Testis (tissue), 3 donors: ENCODE results near the gene WWC1. TPM values are rescaled to one million over a fixed set of nuclear protein-coding genes. Genes with fewer than 3 reads are reported as not detected.

Experiments
- DNase-seq: peaks from one replicate; pipeline ENCODE4 v3.0.0-alpha.2; 2019
- H3K27ac ChIP-seq, 2 donors: fragments of 200-600 bp; sonication (generic); one replicate each; pipeline ENCODE4 v1.5.1; 2019
- H3K27me3 ChIP-seq: fragments of 200-600 bp; sonication (generic); one replicate; pipeline ENCODE4 v1.5.1; 2019
- H3K36me3 ChIP-seq: fragments of 200-600 bp; sonication (generic); one replicate; pipeline ENCODE4 v1.5.1; 2017; ENCODE audit warnings: low read depth; ENCODE audit errors: missing control alignments
- H3K4me1 ChIP-seq: fragments of 200-600 bp; sonication (generic); one replicate; pipeline ENCODE4 v1.5.1; 2019
- H3K4me3 ChIP-seq, 2 donors: fragments of 200-600 bp; sonication (generic); one replicate each; pipeline ENCODE4 v1.5.1; 2017 to 2019
- H3K9me3 ChIP-seq: fragments of 200-600 bp; sonication (generic); one replicate; pipeline ENCODE4 v1.5.1; 2017
- CTCF ChIP-seq, 3 experiments: fragments of 450-650 bp in 2 of 3; fragments of 200-600 bp in 1 of 3; sonication (generic) in 1 of 3; IDR thresholded peaks; one replicate each; pipeline ENCODE4 v1.5.1; 2016 to 2019; ENCODE audit warnings: antibody characterized with exemption in 3 of 3, mild to moderate bottlenecking in 2 of 3, moderate library complexity in 1 of 3
- POLR2A ChIP-seq: fragments of 450-650 bp; IDR thresholded peaks from one replicate; pipeline ENCODE4 v1.6.1; 2017; ENCODE audit warnings: antibody characterized with exemption, mild to moderate bottlenecking, moderate library complexity
- WGBS, 2 donors: methylation state at CpG; one replicate each; pipeline ENCODE4 v1.1.5; 2018; 5-methylcytosine and 5-hydroxymethylcytosine counted together
- intact Hi-C: fragments of 100-400 bp; cut with DNase I; formaldehyde crosslinking; loops from one replicate; pipeline ENCODE4 v1.15.1; 2023; ENCODE audit warnings: low total_unique reads
- polyA plus RNA-seq: library from polyadenylated mRNA; stranded (reverse); fragments of 350-450 nt; fragmentation: Illumina TruSeq; extraction: RNeasy Lipid Tissue Mini Kit (QIAGEN cat#74804); gene quantifications from one replicate; pipeline ENCODE4 v1.2.3, GENCODE V29; 2014; ENCODE audit warnings: low read depth, low replicate concordance; ENCODE audit not compliant: insufficient read depth
- total RNA-seq, 2 donors: library from RNA; depleted of rRNA; stranded (reverse); fragments of >200 nt; gene quantifications; one replicate each; pipeline ENCODE4 v1.2.3, GENCODE V29; 2016

The WWC1 gene
- total and polyA plus RNA-seq, 3 donors from 2014 or later: 3.7 to 6.0 (median 5.6) TPM

DNA sequence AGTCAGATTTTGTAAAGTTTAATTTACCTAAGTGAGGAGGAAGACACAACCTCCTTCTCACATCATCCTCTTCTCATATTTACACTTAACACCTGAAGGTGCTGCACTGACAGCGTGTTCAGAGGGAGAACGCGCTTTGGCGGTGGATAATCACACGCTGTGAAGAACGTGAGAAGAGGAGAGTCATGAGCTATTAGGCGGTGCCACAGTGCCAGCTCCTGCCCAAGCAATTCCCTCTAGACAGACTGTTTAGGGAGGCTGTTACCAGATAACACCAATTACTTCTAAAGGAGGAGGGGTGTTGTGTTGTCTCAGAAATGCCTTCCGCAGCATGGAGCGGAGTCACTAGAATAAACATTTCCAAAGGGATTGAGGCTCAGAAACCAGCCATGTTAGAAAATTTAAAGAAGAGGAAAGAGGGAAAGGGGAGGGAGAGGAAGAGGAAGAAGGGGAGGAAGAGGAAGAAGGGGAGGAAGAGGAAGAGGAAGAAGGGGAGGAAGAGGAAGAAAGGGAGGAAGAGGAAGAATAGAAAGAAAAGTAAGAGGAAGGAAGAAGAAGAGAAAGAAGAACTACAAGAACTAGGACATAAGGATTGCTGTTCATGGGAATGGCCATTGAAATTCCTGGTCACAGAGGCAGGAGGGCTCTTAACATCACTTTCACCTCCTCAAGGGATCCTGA is 37.3 kb upstream of the WWC1 start:
- no peak for DNase-seq
- Histone ChIP-seq H3K27me3 (no peaks in the 10 kb centered on the region), H3K4me1 (no peaks in the 10 kb centered on the region), H3K9me3 (no peaks in the 10 kb centered on the region), H3K27ac (no peak overlapping the region), H3K36me3 (no peaks in the 10 kb centered on the region), H3K4me3 (no peak overlapping the region)
- WGBS, 2 donors: 61 to 71% methylated on average over 9 of the region's 9 CpGs
- TF ChIP-seq POLR2A: no peak
- TF ChIP-seq CTCF (IDR thresholded peaks at IDR 0.05): no peak
- intact Hi-C loops: no loop called here

- Histone ChIP-seq H3K9me3 (no peaks in the 10 kb centered on the region), H3K4me1 (no peaks in the 10 kb centered on the region), H3K4me3 (no peak overlapping the region), H3K27me3 (no peaks in the 10 kb centered on the region), H3K27ac (no peak overlapping the region), H3K36me3 (no peaks in the 10 kb centered on the region)
- TF ChIP-seq POLR2A: no peak
- TF ChIP-seq CTCF (IDR thresholded peaks at IDR 0.05): no peak
- WGBS, 2 donors: 62 to 70% methylated on average over 15 of the region's 15 CpGs
- DNase-seq: no peak
- intact Hi-C loops: no loop called here
Measured at GRCh38 chr5:168260353-168261226, 30.9 kb upstream of the WWC1 start.

- no peak overlapping the region for H3K27ac ChIP-seq
- WGBS, 2 donors: 34 to 40% methylated on average over 3 of the region's 3 CpGs
- no peak for TF ChIP-seq CTCF (IDR thresholded peaks at IDR 0.05)
- TF ChIP-seq POLR2A: no peak
- no peak for DNase-seq
- H3K4me1 ChIP-seq: no peaks in the 10 kb centered on the region
- no peaks in the 10 kb centered on the region for H3K36me3 ChIP-seq
- H3K4me3 ChIP-seq: no peak overlapping the region
- intact Hi-C loops: no loop called here
- no peaks in the 10 kb centered on the region for H3K9me3 ChIP-seq
- no peaks in the 10 kb centered on the region for H3K27me3 ChIP-seq
Measured at GRCh38 chr5:168261227-168261571, 30.2 kb upstream of the WWC1 start.

- Histone ChIP-seq H3K36me3 (no peaks in the 10 kb centered on the region), H3K4me3 (no peak overlapping the region), H3K27me3 (no peaks in the 10 kb centered on the region), H3K27ac (no peak overlapping the region), H3K4me1 (no peaks in the 10 kb centered on the region), H3K9me3 (no peaks in the 10 kb centered on the region)
- DNase-seq: no peak
- TF ChIP-seq CTCF (IDR thresholded peaks at IDR 0.05) (no peak), POLR2A (no peak)
- intact Hi-C loops: no loop called here
- 94 to 95% methylated on average over 26 to 39 of the region's 39 CpGs for WGBS, 2 donors
Measured at GRCh38 chr5:168262042-168262743, 29.3 kb upstream of the WWC1 start.
